GM12878 (cell line): ENCODE data around the gene DNAH5. TPM values are rescaled to one million over a fixed set of nuclear protein-coding genes. Genes with fewer than 3 reads are reported as not detected.

Experiments
- ATAC-seq: fragments of 200-7000 bp; cut with Tn5 transposase; 3 replicates; pipeline ENCODE4 v1.9.1; 2020; ENCODE audit warnings: mild to moderate bottlenecking, moderate library complexity
- BruUV-seq: library from RNA; stranded (reverse); fragments of 400-500 nt; replicated peaks from 2 replicates; lab custom pipeline; 2021; lab: Mats Ljungman, UMichigan
- CTCF ChIA-PET: fragments of 300-600 bp; sonication (Branson Sonifier 250); formaldehyde crosslinking; extraction: SDS; loops from one replicate; lab custom pipeline; 2021; ENCODE audit warnings: inconsistent platforms; lab: Yijun Ruan, JAX
- POLR2A ChIA-PET: fragments of 350-600 bp; formaldehyde crosslinking; extraction: SDS; loops from one replicate; lab custom pipeline; 2021; ENCODE audit warnings: inconsistent platforms; lab: Charles Lee
- RAD21 ChIA-PET: fragments of 300-600 bp; sonication (Branson Sonifier 250); formaldehyde crosslinking; loops from one replicate; lab custom pipeline; 2023; ENCODE audit warnings: antibody characterized with exemption; ENCODE audit not compliant: unreplicated experiment; lab: Charles Lee
- SMC1A ChIA-PET: fragments of 300-600 bp; sonication (Branson Sonifier 250); formaldehyde crosslinking; loops from one replicate; lab custom pipeline; 2023; ENCODE audit not compliant: unreplicated experiment, uncharacterized antibody; lab: Charles Lee
- DNase-seq: peaks from one replicate; pipeline ENCODE4 v3.0.0-alpha.2; 2011; ENCODE audit warnings: low read depth, low spot score
- FAIRE-seq: peaks from 3 replicates; lab custom pipeline; 2011; peaks lifted over from hg19 to GRCh38; lab: Jason Lieb, UNC
- H2AFZ ChIP-seq: 2 replicates; pipeline ENCODE4 v1.6.0; 2011; ENCODE audit warnings: low read depth, low read length, control low read depth; ENCODE audit not compliant: control insufficient read depth
- H3K27ac ChIP-seq: 2 replicates; pipeline ENCODE4 v1.5.1; 2011; ENCODE audit warnings: control low read depth; ENCODE audit not compliant: control insufficient read depth, insufficient read depth
- H3K27me3 ChIP-seq, 2 experiments: replicated peaks in 1 of 2; 2 replicates each; pipeline versions ENCODE4 v1.6.0 to v1.6.1; 2011; ENCODE audit warnings: low read length in 1 of 2; ENCODE audit not compliant: control insufficient read depth in 2 of 2, insufficient read depth in 2 of 2
- H3K36me3 ChIP-seq, 2 experiments: 2 replicates each; pipeline ENCODE4 v1.5.1; 2011; ENCODE audit warnings: low read length in 1 of 2; ENCODE audit not compliant: control insufficient read depth in 2 of 2, insufficient read depth in 2 of 2
- H3K4me1 ChIP-seq: 2 replicates; pipeline ENCODE4 v1.6.1; 2011; ENCODE audit warnings: mild to moderate bottlenecking, low read length, moderate library complexity, mixed read lengths; ENCODE audit not compliant: control insufficient read depth, insufficient read depth
- H3K4me2 ChIP-seq: 2 replicates; pipeline ENCODE4 v1.6.0; 2011; ENCODE audit warnings: control low read depth; ENCODE audit not compliant: control insufficient read depth, insufficient read depth
- H3K4me3 ChIP-seq: fragments of 200-600 bp; sonication (generic); 2 replicates; pipeline ENCODE4 v1.5.1; 2016
- H3K79me2 ChIP-seq: 2 replicates; pipeline ENCODE4 v1.6.0; 2011; ENCODE audit warnings: low read length; ENCODE audit not compliant: control insufficient read depth, insufficient read depth
- H3K9ac ChIP-seq: 2 replicates; pipeline ENCODE4 v1.8.0; 2011; ENCODE audit warnings: low read length, control low read depth, mixed read lengths; ENCODE audit not compliant: control insufficient read depth, insufficient read depth
- H3K9me3 ChIP-seq: replicated peaks from 3 replicates; pipeline ENCODE4 v1.5.1; 2011; ENCODE audit warnings: mild to moderate bottlenecking, low read length; ENCODE audit not compliant: control insufficient read depth, insufficient read depth
- H4K20me1 ChIP-seq: 2 replicates; pipeline ENCODE4 v1.6.0; 2011; ENCODE audit not compliant: control insufficient read depth, insufficient read depth
- ASH2L ChIP-seq: fragments of 300-600, 200-600 bp; sonication (generic); IDR thresholded peaks from 2 replicates; pipeline ENCODE4 v1.6.1; 2017; ENCODE audit warnings: low read depth, mild to moderate bottlenecking, borderline replicate concordance
- BCL11A ChIP-seq: IDR thresholded peaks from 2 replicates; pipeline ENCODE4 v1.6.1; 2011; ENCODE audit warnings: low read depth, low read length
- BCLAF1 ChIP-seq: fragments of 450-650 bp; IDR thresholded peaks from 2 replicates; pipeline ENCODE4 v1.6.1; 2017; ENCODE audit warnings: antibody characterized with exemption, mild to moderate bottlenecking, moderate library complexity
- CBX5 ChIP-seq: sonication (generic); IDR thresholded peaks from 2 replicates; pipeline ENCODE4 v1.6.1; 2016; ENCODE audit warnings: low read depth, moderate library complexity, mild to moderate bottlenecking, inconsistent platforms
- MLLT1 ChIP-seq: fragments of 450-650 bp; IDR thresholded peaks from 2 replicates; pipeline ENCODE4 v1.6.1; 2016; ENCODE audit warnings: mild to moderate bottlenecking
- POLR2AphosphoS2 ChIP-seq: IDR thresholded peaks from 2 replicates; pipeline ENCODE4 v1.6.1; 2011; ENCODE audit warnings: low read depth, mild to moderate bottlenecking, low read length, improper control_type of control experiment, moderate library complexity
- ZBED1 ChIP-seq: IDR thresholded peaks from 2 replicates; pipeline ENCODE4 v1.6.1; 2016; ENCODE audit warnings: borderline replicate concordance
- ZNF384 ChIP-seq: IDR thresholded peaks from 2 replicates; pipeline ENCODE4 v1.6.1; 2012; ENCODE audit warnings: low read depth, mild to moderate bottlenecking, low read length, improper control_type of control experiment, borderline replicate concordance
- WGBS: methylation state at CpG from one replicate; pipeline ENCODE4 v1.1.6; 2016; ENCODE audit warnings: low lambda C conversion rate; ENCODE audit not compliant: insufficient replicate concordance, insufficient coverage; ENCODE audit errors: missing lambda C conversion rate; 5-methylcytosine and 5-hydroxymethylcytosine counted together
- in situ Hi-C: fragments of 300-500 bp; cut with MboI; formaldehyde crosslinking; loops from 9 replicates; pipeline ENCODE4 v1.14.3; 2018; ENCODE audit warnings: mixed read lengths
- intact Hi-C: fragments of 100-400 bp; cut with micrococcal nuclease; formaldehyde crosslinking; loops from one replicate; pipeline ENCODE4 v1.14.2; 2022; ENCODE audit not compliant: unreplicated experiment
- polyA plus RNA-seq, 11 experiments: library from polyadenylated mRNA; depleted of rRNA in 4 of 11; unstranded in 6 of 11; stranded (reverse) in 5 of 11; fragments of >200 nt; fragmentation: Nextera tagmentation in 4 of 11; fragmentation: Illumina TruSeq in 1 of 11; extraction: Ambion mirVana in 4 of 11; extraction: Trizol in 1 of 11; gene quantifications; 1 replicate in 1 of 11; 2 replicates in 10 of 11; pipeline versions ENCODE4 v1.2.1 to v1.2.3, GENCODE V29; 2011 to 2016; ENCODE audit warnings: inconsistent platforms in 2 of 11, missing spikeins in 2 of 11, low read depth in 1 of 11
- total RNA-seq, 4 experiments: library from RNA; depleted of rRNA in 3 of 4; stranded (reverse); fragments of >200 nt in 3 of 4; fragmentation: Illumina TruSeq in 1 of 4; extraction: Trizol in 1 of 4; gene quantifications; 2 replicates each; pipeline versions ENCODE4 v1.2.1 to v1.2.3, GENCODE V29; 2013 to 2021
- TF ChIP-seq, protein P1 (sequence below): IDR thresholded peaks from 2 replicates; pipeline ENCODE4 v1.6.1; 2011; ENCODE audit warnings: borderline replicate concordance, low read depth, mild to moderate bottlenecking, moderate library complexity, low read length; ENCODE audit not compliant: insufficient read depth, poor library complexity, severe bottlenecking

DNAH5 gene
- total and polyA plus RNA-seq, 10 of the 15 experiments (the other 5 are each of a cell fraction or from before 2014, with no cell fraction given), result under 0.01 to 0.30 (median 0.07) TPM; not detected in 7

DNA sequence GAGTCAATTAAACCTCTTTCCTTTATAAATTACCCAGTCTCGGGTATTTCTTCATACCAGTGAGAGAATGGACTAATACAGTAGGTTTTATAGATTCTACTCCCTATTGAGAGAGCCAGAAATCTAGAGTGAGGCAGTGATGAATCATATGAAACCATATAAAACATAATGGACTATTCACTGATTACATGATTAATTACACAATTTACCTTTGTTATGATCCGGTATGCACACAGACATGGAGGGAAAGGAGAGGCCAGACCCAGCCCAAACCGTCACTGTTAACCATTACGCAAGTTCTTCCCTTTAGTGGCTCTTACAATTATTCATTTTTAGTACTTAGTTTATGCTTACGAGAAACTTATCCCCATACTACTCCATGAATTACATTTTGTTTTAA, 205.0 kb downstream of the DNAH5 start (continued):
- TF ChIP-seq, protein P1, sequence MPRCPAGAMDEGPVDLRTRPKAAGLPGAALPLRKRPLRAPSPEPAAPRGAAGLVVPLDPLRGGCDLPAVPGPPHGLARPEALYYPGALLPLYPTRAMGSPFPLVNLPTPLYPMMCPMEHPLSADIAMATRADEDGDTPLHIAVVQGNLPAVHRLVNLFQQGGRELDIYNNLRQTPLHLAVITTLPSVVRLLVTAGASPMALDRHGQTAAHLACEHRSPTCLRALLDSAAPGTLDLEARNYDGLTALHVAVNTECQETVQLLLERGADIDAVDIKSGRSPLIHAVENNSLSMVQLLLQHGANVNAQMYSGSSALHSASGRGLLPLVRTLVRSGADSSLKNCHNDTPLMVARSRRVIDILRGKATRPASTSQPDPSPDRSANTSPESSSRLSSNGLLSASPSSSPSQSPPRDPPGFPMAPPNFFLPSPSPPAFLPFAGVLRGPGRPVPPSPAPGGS, result no peak
- TF ChIP-seq BCL11A, result no peak
- no peak for TF ChIP-seq POLR2AphosphoS2
- no peak for TF ChIP-seq BCLAF1
- TF ChIP-seq, all 136 proteins: peak for 0

DNA sequence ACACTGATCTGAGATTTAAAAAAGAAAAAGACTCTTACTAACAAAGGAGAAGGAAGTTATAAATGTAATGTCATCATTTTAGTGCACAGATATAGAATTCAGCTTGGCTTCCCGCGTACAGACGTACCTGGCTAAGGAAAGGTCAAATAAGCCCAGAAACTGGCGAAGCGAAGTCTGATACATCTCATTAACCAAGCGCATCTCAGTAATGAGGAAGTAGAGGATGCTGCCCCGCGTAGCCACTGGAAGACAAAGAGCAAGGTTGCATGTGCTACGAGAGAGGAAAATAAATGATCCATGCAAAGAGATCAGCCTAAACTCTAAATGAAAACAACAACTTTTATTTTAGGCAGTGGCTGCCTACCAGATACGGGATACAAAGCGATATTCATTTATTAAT, 208.8 kb downstream of the DNAH5 start:
- SMC1A ChIA-PET, result no interaction called here

More for the DNA sequence above, 208.8 kb downstream of the DNAH5 start:
- Histone ChIP-seq H3K4me1 (no peaks in the 10 kb centered on the region), H3K4me2 (no peak overlapping the region), H2AFZ (no peak overlapping the region), H3K27me3 (no peaks in the 10 kb centered on the region), H3K27ac (no peak overlapping the region), H3K9me3 (no peaks in the 10 kb centered on the region), H3K4me3 (no peak overlapping the region), H3K9ac (no peak overlapping the region), H3K79me2 (no peaks in the 10 kb centered on the region), H4K20me1 (no peaks in the 10 kb centered on the region), H3K36me3 (no peaks in the 10 kb centered on the region)
- BruUV-seq, result no TSS peak
- TF ChIP-seq ASH2L (no peak), CBX5 (no peak), ZNF384 (no peak), MLLT1 (no peak), ZBED1 (no peak)
- ChIA-PET CTCF (no interaction called here), POLR2A (no interaction called here), RAD21 (no interaction called here)
- no peak for DNase-seq
- FAIRE-seq, result no peak
- intact Hi-C loops, result no loop called here
- ATAC-seq, result no peak
- in situ Hi-C loops, result no loop called here
- 37% methylated on average over 11 of the region's 11 CpGs for WGBS
